ENCODE results near the gene MEGF11. TPM values are rescaled to one million over a fixed set of nuclear protein-coding genes. Genes with fewer than 3 reads are reported as not detected.
A peak's percentile ranks its signal among the peaks of the same experiment; 100 is the strongest.

MEGF11 gene
- total RNA-seq, 1 experiment from 2014 or later = 0.09 TPM

- DNase-seq (ENCODE audit: unreplicated experiment) = peak; percentile 80
- no peaks in the 10 kb centered on the region for H3K4me1 Mint-ChIP-seq (ENCODE audit: insufficient read depth, unreplicated experiment)
- POLR2A ChIA-PET = interaction anchor here (0.9 to 1.0 kb wide), 2 partner anchors 9 to 12 kb away, joined by 3 read pairs; partner anchors contain the start of gene RAB11A
Observed at GRCh38 chr15:65856821-65857455, 396.6 kb downstream of the MEGF11 start.

GRCh38 chr15:65851981-65852380 is 401.6 kb downstream of the MEGF11 start:
- POLR2A ChIA-PET = interaction anchor here (0.6 to 3.4 kb wide), 2 partner anchors 18 to 158 kb away, joined by 3 to 19 read pairs; partner anchors contain the start of gene RAB11A
- no peak for DNase-seq (ENCODE audit: unreplicated experiment)
- H3K4me3 Mint-ChIP-seq (ENCODE audit: unreplicated experiment) = no peak overlapping the region
- H3K9me3 Mint-ChIP-seq (ENCODE audit: unreplicated experiment) = no peaks in the 10 kb centered on the region
- no peaks in the 10 kb centered on the region for H3K27me3 Mint-ChIP-seq (ENCODE audit: insufficient read depth, unreplicated experiment)
- no TSS peak for BruUV-seq (replicated peaks)
- CTCF ChIA-PET = interaction anchor here (0.5 to 0.6 kb wide), 2 partner anchors 52 to 86 kb away, joined by 3 read pairs; no protein-coding TSS in a partner anchor
- H3K4me1 Mint-ChIP-seq (ENCODE audit: insufficient read depth, unreplicated experiment) = no peaks in the 10 kb centered on the region
- intact Hi-C loops (cut with micrococcal nuclease) = no loop called here
- H3K27ac Mint-ChIP-seq (ENCODE audit: low read depth, unreplicated experiment) = no peak overlapping the region
- no peak for TF ChIP-seq CTCF (IDR thresholded peaks at IDR 0.05; ENCODE audit: unreplicated experiment)
- H3K36me3 Mint-ChIP-seq (ENCODE audit: insufficient read depth, unreplicated experiment) = no peaks in the 10 kb centered on the region

More at GRCh38 chr15:65856821-65857455, 396.6 kb downstream of the MEGF11 start:
- no TSS peak for BruUV-seq (replicated peaks)
- CTCF ChIA-PET = interaction anchor here (0.6 to 2.0 kb wide), 21 partner anchors 9 to 1868 kb away, joined by 3 to 19 read pairs (median 4); partner anchors contain the start of genes HACD3 and RAB11A
- Mint-ChIP-seq H3K27me3 (ENCODE audit: insufficient read depth, unreplicated experiment) (peaks cover 17% of the 10 kb centered on the region), H3K27ac (ENCODE audit: low read depth, unreplicated experiment) (no peak overlapping the region), H3K4me3 (ENCODE audit: unreplicated experiment) (no peak overlapping the region), H3K36me3 (ENCODE audit: insufficient read depth, unreplicated experiment) (peaks cover 6% of the 10 kb centered on the region), H3K9me3 (ENCODE audit: unreplicated experiment) (no peaks in the 10 kb centered on the region)
- intact Hi-C loops (cut with micrococcal nuclease) = loop anchor here (2.0 kb wide), 1 partner anchor 218 kb away; no protein-coding TSS in a partner anchor
- peak; percentile 73 for TF ChIP-seq CTCF (IDR thresholded peaks at IDR 0.05; ENCODE audit: unreplicated experiment)

- Mint-ChIP-seq H3K9me3 (ENCODE audit: unreplicated experiment) (no peaks in the 10 kb centered on the region), H3K4me3 (ENCODE audit: unreplicated experiment) (no peak overlapping the region), H3K4me1 (ENCODE audit: insufficient read depth, unreplicated experiment) (no peaks in the 10 kb centered on the region), H3K27ac (ENCODE audit: low read depth, unreplicated experiment) (no peak overlapping the region), H3K36me3 (ENCODE audit: insufficient read depth, unreplicated experiment) (no peaks in the 10 kb centered on the region), H3K27me3 (ENCODE audit: insufficient read depth, unreplicated experiment) (no peaks in the 10 kb centered on the region)
- POLR2A ChIA-PET = interaction anchor here (0.6 to 1.0 kb wide), 2 partner anchors 22 to 57 kb away, joined by 3 to 4 read pairs; partner anchors contain the start of gene RAB11A
- CTCF ChIA-PET = no interaction called here
- no peak for TF ChIP-seq CTCF (IDR thresholded peaks at IDR 0.05; ENCODE audit: unreplicated experiment)
- no TSS peak for BruUV-seq (replicated peaks)
- no peak for DNase-seq (ENCODE audit: unreplicated experiment)
- intact Hi-C loops (cut with micrococcal nuclease) = no loop called here
Observed at GRCh38 chr15:65847989-65848388, 405.6 kb downstream of the MEGF11 start.

GRCh38 chr15:65845826-65846519 is 407.6 kb downstream of the MEGF11 start:
- no TSS peak for BruUV-seq (replicated peaks)
- Mint-ChIP-seq H3K9me3 (ENCODE audit: unreplicated experiment) (no peaks in the 10 kb centered on the region), H3K27me3 (ENCODE audit: insufficient read depth, unreplicated experiment) (no peaks in the 10 kb centered on the region), H3K4me3 (ENCODE audit: unreplicated experiment) (no peak overlapping the region), H3K27ac (ENCODE audit: low read depth, unreplicated experiment) (no peak overlapping the region), H3K36me3 (ENCODE audit: insufficient read depth, unreplicated experiment) (no peaks in the 10 kb centered on the region), H3K4me1 (ENCODE audit: insufficient read depth, unreplicated experiment) (peaks cover 8% of the 10 kb centered on the region)
- ChIA-PET CTCF (interaction anchor here (0.6 kb wide), 1 partner anchor 210 kb away, joined by 3 read pairs; no protein-coding TSS in a partner anchor), POLR2A (interaction anchor here (0.6 to 1.1 kb wide), 4 partner anchors 17 to 236 kb away, joined by 3 to 4 read pairs (median 3); partner anchors contain the start of gene RAB11A)
- TF ChIP-seq CTCF (IDR thresholded peaks at IDR 0.05; ENCODE audit: unreplicated experiment) = no peak
- intact Hi-C loops (cut with micrococcal nuclease) = no loop called here
- DNase-seq (ENCODE audit: unreplicated experiment) = no peak
